ENCODE results near the gene C20orf144.
"Not testable (repeated sequence)": the region's sequence is repeated elsewhere in the genome, so short reads cannot be mapped to it uniquely, and the experiment has no call there.

The C20orf144 gene

GRCh38 chr20:33646191-33646590 is 15.9 kb upstream of the C20orf144 start:
- H3K27ac Mint-ChIP-seq, result no peak overlapping the region
- H3K9me3 Mint-ChIP-seq, result no peaks in the 10 kb centered on the region
- no peaks in the 10 kb centered on the region for H3K4me1 Mint-ChIP-seq
- peaks cover 5% of the 10 kb centered on the region for H3K36me3 Mint-ChIP-seq
- H3K4me3 Mint-ChIP-seq, result no peak overlapping the region
- H3K27me3 Mint-ChIP-seq, result no peaks in the 10 kb centered on the region

- not testable (repeated sequence) for H3K27me3 Mint-ChIP-seq, H3K9me3 Mint-ChIP-seq, H3K36me3 Mint-ChIP-seq, H3K4me1 Mint-ChIP-seq, H3K27ac Mint-ChIP-seq, H3K4me3 Mint-ChIP-seq
These were observed 15.0 kb upstream of the C20orf144 start for GRCh38 chr20:33646959-33647602.

- H3K4me3 Mint-ChIP-seq, result no peak overlapping the region
- H3K27me3 Mint-ChIP-seq, result no peaks in the 10 kb centered on the region
These were observed 14.3 kb upstream of the C20orf144 start for GRCh38 chr20:33647603-33648395.

GRCh38 chr20:33648396-33649004 is 13.6 kb upstream of the C20orf144 start:
- H3K9me3 Mint-ChIP-seq, result no peaks in the 10 kb centered on the region
- peaks cover 5% of the 10 kb centered on the region for H3K36me3 Mint-ChIP-seq
- H3K4me1 Mint-ChIP-seq, result peaks cover 9% of the 10 kb centered on the region
- no peaks in the 10 kb centered on the region for H3K27me3 Mint-ChIP-seq
- H3K27ac Mint-ChIP-seq, result no peak overlapping the region
- H3K4me3 Mint-ChIP-seq, result no peak overlapping the region

More at GRCh38 chr20:33647603-33648395, 14.3 kb upstream of the C20orf144 start:
- peaks cover 4% of the 10 kb centered on the region for H3K4me1 Mint-ChIP-seq
- H3K27ac Mint-ChIP-seq, result peak overlapping the region; percentile 68
- peaks cover 5% of the 10 kb centered on the region for H3K36me3 Mint-ChIP-seq
- H3K9me3 Mint-ChIP-seq, result no peaks in the 10 kb centered on the region

GRCh38 chr20:33649201-33649681 is 12.9 kb upstream of the C20orf144 start:
- peaks cover 5% of the 10 kb centered on the region for H3K36me3 Mint-ChIP-seq
- no peaks in the 10 kb centered on the region for H3K9me3 Mint-ChIP-seq
- peaks cover 10% of the 10 kb centered on the region for H3K4me1 Mint-ChIP-seq
- H3K4me3 Mint-ChIP-seq, result no peak overlapping the region
- H3K27me3 Mint-ChIP-seq, result no peaks in the 10 kb centered on the region
- no peak overlapping the region for H3K27ac Mint-ChIP-seq

GRCh38 chr20:33650111-33650752 is 11.9 kb upstream of the C20orf144 start:
- Mint-ChIP-seq H3K27ac (no peak overlapping the region), H3K4me1 (peaks cover 10% of the 10 kb centered on the region), H3K36me3 (peaks cover 3% of the 10 kb centered on the region), H3K4me3 (no peak overlapping the region), H3K9me3 (no peaks in the 10 kb centered on the region), H3K27me3 (no peaks in the 10 kb centered on the region)

- no peaks in the 10 kb centered on the region for H3K27me3 Mint-ChIP-seq
- H3K36me3 Mint-ChIP-seq, result no peaks in the 10 kb centered on the region
- H3K4me3 Mint-ChIP-seq, result no peak overlapping the region
- peaks cover 10% of the 10 kb centered on the region for H3K4me1 Mint-ChIP-seq
- no peaks in the 10 kb centered on the region for H3K9me3 Mint-ChIP-seq
- no peak overlapping the region for H3K27ac Mint-ChIP-seq
These were observed 11.2 kb upstream of the C20orf144 start for GRCh38 chr20:33650753-33651561.

GRCh38 chr20:33651562-33652048 is 10.5 kb upstream of the C20orf144 start:
- Mint-ChIP-seq H3K27ac (no peak overlapping the region), H3K4me1 (peaks cover 10% of the 10 kb centered on the region), H3K27me3 (no peaks in the 10 kb centered on the region), H3K4me3 (no peak overlapping the region), H3K9me3 (no peaks in the 10 kb centered on the region), H3K36me3 (no peaks in the 10 kb centered on the region)

- no peak overlapping the region for H3K4me3 Mint-ChIP-seq
These were observed 8.8 kb upstream of the C20orf144 start for GRCh38 chr20:33653218-33653899.

GRCh38 chr20:33653900-33654596 is 8.1 kb upstream of the C20orf144 start:
- H3K9me3 Mint-ChIP-seq, result no peaks in the 10 kb centered on the region
- peaks cover 10% of the 10 kb centered on the region for H3K4me1 Mint-ChIP-seq
- H3K36me3 Mint-ChIP-seq, result no peaks in the 10 kb centered on the region
- no peak overlapping the region for H3K4me3 Mint-ChIP-seq
- peak overlapping the region; percentile 17 for H3K27ac Mint-ChIP-seq
- H3K27me3 Mint-ChIP-seq, result no peaks in the 10 kb centered on the region

More at GRCh38 chr20:33653218-33653899, 8.8 kb upstream of the C20orf144 start:
- Mint-ChIP-seq H3K4me1 (peaks cover 10% of the 10 kb centered on the region), H3K9me3 (no peaks in the 10 kb centered on the region), H3K27me3 (no peaks in the 10 kb centered on the region), H3K27ac (peak overlapping the region; percentile 17), H3K36me3 (no peaks in the 10 kb centered on the region)

- no peaks in the 10 kb centered on the region for H3K36me3 Mint-ChIP-seq
- no peak overlapping the region for H3K4me3 Mint-ChIP-seq
- H3K27ac Mint-ChIP-seq, result no peak overlapping the region
- H3K27me3 Mint-ChIP-seq, result no peaks in the 10 kb centered on the region
- H3K9me3 Mint-ChIP-seq, result no peaks in the 10 kb centered on the region
- peaks cover 10% of the 10 kb centered on the region for H3K4me1 Mint-ChIP-seq
These were observed 7.4 kb upstream of the C20orf144 start for GRCh38 chr20:33654680-33655161.

- Mint-ChIP-seq H3K27me3 (no peaks in the 10 kb centered on the region), H3K4me3 (no peak overlapping the region), H3K36me3 (no peaks in the 10 kb centered on the region), H3K4me1 (peaks cover 10% of the 10 kb centered on the region), H3K9me3 (no peaks in the 10 kb centered on the region), H3K27ac (no peak overlapping the region)
These were observed 7.0 kb upstream of the C20orf144 start for GRCh38 chr20:33655164-33655563.

- no peaks in the 10 kb centered on the region for H3K9me3 Mint-ChIP-seq
- H3K36me3 Mint-ChIP-seq, result no peaks in the 10 kb centered on the region
- no peak overlapping the region for H3K27ac Mint-ChIP-seq
- no peaks in the 10 kb centered on the region for H3K27me3 Mint-ChIP-seq
- H3K4me1 Mint-ChIP-seq, result peaks cover 10% of the 10 kb centered on the region
- H3K4me3 Mint-ChIP-seq, result no peak overlapping the region
These were observed 5.9 kb upstream of the C20orf144 start for GRCh38 chr20:33656010-33656782.
